HEK293 (cell line): ENCODE data around the gene MAP1B.

ENCODE experiments used
- CTCF ChIA-PET: fragments of 350-600 bp; formaldehyde crosslinking; extraction: SDS; loops from one replicate; lab custom pipeline; 2021; ENCODE audit warnings: antibody characterized with exemption; lab: Yijun Ruan, JAX
- POLR2A ChIA-PET: fragments of 300-600 bp; formaldehyde crosslinking; extraction: SDS; loops from one replicate; lab custom pipeline; 2020; ENCODE audit warnings: antibody characterized with exemption, inconsistent platforms; lab: Yijun Ruan, JAX
- H3K27ac ChIP-seq: fragments of 200-500 bp; sonication (Bioruptor generic); 2 replicates; pipeline ENCODE4 v1.5.1; 2014; ENCODE audit warnings: low read depth, low read length, control low read depth, inconsistent platforms; ENCODE audit errors: extremely low read depth
- H3K36me3 ChIP-seq, 2 experiments: fragments of 200-500 bp in 1 of 2; sonication (Bioruptor generic) in 1 of 2; 1 replicate in 1 of 2; 2 replicates in 1 of 2; pipeline ENCODE4 v1.5.1; 2014 to 2017; ENCODE audit warnings: inconsistent platforms in 2 of 2, low read length in 2 of 2; ENCODE audit not compliant: control insufficient read depth in 2 of 2, insufficient read depth in 1 of 2
- H3K4me1 ChIP-seq: fragments of 200-500 bp; sonication (Bioruptor generic); 2 replicates; pipeline ENCODE4 v1.5.1; 2014; ENCODE audit warnings: mild to moderate bottlenecking, low read length, inconsistent platforms; ENCODE audit not compliant: control insufficient read depth, insufficient read depth
- H3K4me3 ChIP-seq: 2 replicates; pipeline ENCODE4 v1.5.1; 2011; ENCODE audit warnings: low read depth, mild to moderate bottlenecking, control low read depth, low read length, moderate library complexity
- H3K9me3 ChIP-seq: fragments of 200-500 bp; sonication (Bioruptor generic); 2 replicates; pipeline ENCODE4 v1.5.1; 2014; ENCODE audit warnings: low read depth, low read length, inconsistent platforms; ENCODE audit not compliant: control insufficient read depth, insufficient read depth
- EGR2 ChIP-seq: fragments of 450-650 bp; formaldehyde crosslinking; IDR thresholded peaks from 2 replicates; pipeline ENCODE4 v1.5.1; 2016; ENCODE audit warnings: low read depth, missing biosample characterization, missing genetic modification characterization
- HIC1 ChIP-seq: fragments of 450-650 bp; formaldehyde crosslinking; IDR thresholded peaks from 2 replicates; pipeline ENCODE4 v1.5.1; 2016; ENCODE audit warnings: missing biosample characterization, missing genetic modification characterization
- KLF7 ChIP-seq: fragments of 450-650 bp; formaldehyde crosslinking; IDR thresholded peaks from 2 replicates; pipeline ENCODE4 v1.5.1; 2016; ENCODE audit warnings: missing biosample characterization, missing genetic modification characterization, borderline replicate concordance
- KLF9 ChIP-seq: fragments of 450-650 bp; formaldehyde crosslinking; IDR thresholded peaks from 2 replicates; pipeline ENCODE4 v1.5.1; 2016; ENCODE audit warnings: missing biosample characterization, missing genetic modification characterization, low read depth
- MZF1 ChIP-seq: fragments of 450-650 bp; formaldehyde crosslinking; IDR thresholded peaks from 2 replicates; pipeline ENCODE4 v1.5.1; 2017; ENCODE audit warnings: missing biosample characterization, missing genetic modification characterization, borderline replicate concordance
- PBX3 ChIP-seq: sonication (generic); formaldehyde crosslinking; IDR thresholded peaks from 2 replicates; pipeline ENCODE4 v1.8.1; 2022; ENCODE audit warnings: mild to moderate bottlenecking, moderate library complexity, missing genetic modification reagents
- SP3 ChIP-seq: fragments of 450-650 bp; formaldehyde crosslinking; IDR thresholded peaks from 2 replicates; pipeline ENCODE4 v1.5.1; 2016; ENCODE audit warnings: missing biosample characterization, missing genetic modification characterization
- WT1 ChIP-seq: fragments of 450-650 bp; formaldehyde crosslinking; IDR thresholded peaks from 2 replicates; pipeline ENCODE4 v1.5.1; 2016; ENCODE audit warnings: missing biosample characterization, missing genetic modification characterization
- ZNF223 ChIP-seq: fragments of 450-650 bp; formaldehyde crosslinking; IDR thresholded peaks from 2 replicates; pipeline ENCODE4 v1.5.1; 2016; ENCODE audit warnings: missing biosample characterization, missing genetic modification characterization
- ZNF335 ChIP-seq: fragments of 450-650 bp; formaldehyde crosslinking; conservative IDR thresholded peaks from 2 replicates; pipeline ENCODE4 v1.5.1; 2016; ENCODE audit warnings: missing biosample characterization, missing genetic modification characterization
- ZNF521 ChIP-seq: fragments of 450-650 bp; formaldehyde crosslinking; IDR thresholded peaks from 2 replicates; pipeline ENCODE4 v1.5.1; 2017; ENCODE audit warnings: missing biosample characterization, mild to moderate bottlenecking, missing genetic modification characterization
- ZNF558 ChIP-seq: fragments of 450-650 bp; formaldehyde crosslinking; IDR thresholded peaks from 2 replicates; pipeline ENCODE4 v1.5.1; 2016; ENCODE audit warnings: missing biosample characterization, missing genetic modification characterization
- ZNF670 ChIP-seq: fragments of 450-650 bp; formaldehyde crosslinking; IDR thresholded peaks from 2 replicates; pipeline ENCODE4 v1.5.1; 2016; ENCODE audit warnings: missing biosample characterization, missing genetic modification characterization, low read depth
- ZNF677 ChIP-seq: fragments of 450-650 bp; IDR thresholded peaks from 2 replicates; pipeline ENCODE4 v1.5.0; 2018; ENCODE audit warnings: missing biosample characterization, mild to moderate bottlenecking, missing genetic modification characterization, moderate library complexity
- ZNF692 ChIP-seq: fragments of 450-650 bp; formaldehyde crosslinking; IDR thresholded peaks from 2 replicates; pipeline ENCODE4 v1.5.1; 2016; ENCODE audit warnings: missing biosample characterization, missing genetic modification characterization
- ZSCAN30 ChIP-seq: fragments of 450-650 bp; IDR thresholded peaks from 2 replicates; pipeline ENCODE4 v1.5.1; 2018; ENCODE audit warnings: missing biosample characterization, mild to moderate bottlenecking, missing genetic modification characterization, moderate library complexity
- TF ChIP-seq, protein P1 (sequence below): fragments of 450-650 bp; formaldehyde crosslinking; IDR thresholded peaks from 2 replicates; pipeline ENCODE4 v1.5.1; 2016; ENCODE audit warnings: missing biosample characterization, missing genetic modification characterization
- TF ChIP-seq, protein P2 (sequence below): fragments of 450-650 bp; formaldehyde crosslinking; IDR thresholded peaks from 2 replicates; pipeline ENCODE4 v1.5.1; 2016; ENCODE audit warnings: missing biosample characterization, missing genetic modification characterization

MAP1B gene

GRCh38 chr5:72108202-72109061 is 1.2 kb downstream of the MAP1B start (continued):
- TF ChIP-seq EGR2 (tag by site-specific recombination) (peak; percentile 66), ZNF670 (no peak), HIC1 (peak; percentile 31; the same call in 1 of the 2 replicates), SP3 (peak; percentile 79), ZNF521 (no peak), WT1 (tag by site-specific recombination) (0 out of 2 replicates have a peak, but pooled peaks have one; percentile 33), ZNF558 (tag by site-specific recombination) (no peak), ZNF677 (tag by site-specific recombination) (0 out of 2 replicates have a peak, but pooled peaks have one; percentile 5), ZNF223 (tag by site-specific recombination) (no peak), KLF7 (tag by site-specific recombination) (peak; percentile 80; the same call in 1 of the 2 replicates), ZNF335 (tag by site-specific recombination) (peak; percentile 91)
- TF ChIP-seq, protein P1, sequence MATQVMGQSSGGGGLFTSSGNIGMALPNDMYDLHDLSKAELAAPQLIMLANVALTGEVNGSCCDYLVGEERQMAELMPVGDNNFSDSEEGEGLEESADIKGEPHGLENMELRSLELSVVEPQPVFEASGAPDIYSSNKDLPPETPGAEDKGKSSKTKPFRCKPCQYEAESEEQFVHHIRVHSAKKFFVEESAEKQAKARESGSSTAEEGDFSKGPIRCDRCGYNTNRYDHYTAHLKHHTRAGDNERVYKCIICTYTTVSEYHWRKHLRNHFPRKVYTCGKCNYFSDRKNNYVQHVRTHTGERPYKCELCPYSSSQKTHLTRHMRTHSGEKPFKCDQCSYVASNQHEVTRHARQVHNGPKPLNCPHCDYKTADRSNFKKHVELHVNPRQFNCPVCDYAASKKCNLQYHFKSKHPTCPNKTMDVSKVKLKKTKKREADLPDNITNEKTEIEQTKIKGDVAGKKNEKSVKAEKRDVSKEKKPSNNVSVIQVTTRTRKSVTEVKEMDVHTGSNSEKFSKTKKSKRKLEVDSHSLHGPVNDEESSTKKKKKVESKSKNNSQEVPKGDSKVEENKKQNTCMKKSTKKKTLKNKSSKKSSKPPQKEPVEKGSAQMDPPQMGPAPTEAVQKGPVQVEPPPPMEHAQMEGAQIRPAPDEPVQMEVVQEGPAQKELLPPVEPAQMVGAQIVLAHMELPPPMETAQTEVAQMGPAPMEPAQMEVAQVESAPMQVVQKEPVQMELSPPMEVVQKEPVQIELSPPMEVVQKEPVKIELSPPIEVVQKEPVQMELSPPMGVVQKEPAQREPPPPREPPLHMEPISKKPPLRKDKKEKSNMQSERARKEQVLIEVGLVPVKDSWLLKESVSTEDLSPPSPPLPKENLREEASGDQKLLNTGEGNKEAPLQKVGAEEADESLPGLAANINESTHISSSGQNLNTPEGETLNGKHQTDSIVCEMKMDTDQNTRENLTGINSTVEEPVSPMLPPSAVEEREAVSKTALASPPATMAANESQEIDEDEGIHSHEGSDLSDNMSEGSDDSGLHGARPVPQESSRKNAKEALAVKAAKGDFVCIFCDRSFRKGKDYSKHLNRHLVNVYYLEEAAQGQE (tag by site-specific recombination) = peak; percentile 85

- Histone ChIP-seq H3K9me3 (no peaks in the 10 kb centered on the region), H3K4me1 (no peaks in the 10 kb centered on the region; the same call in 1 of the 2 replicates), H3K36me3 (no peaks in the 10 kb centered on the region), H3K4me3 (peak overlapping the region; percentile 76), H3K27ac (no peak overlapping the region; the same call in 1 of the 2 replicates)
- POLR2A ChIA-PET = no interaction called here
- TF ChIP-seq KLF9 (0 out of 2 replicates have a peak, but pooled peaks have one; percentile 0), ZNF692 (tag by site-specific recombination) (no peak), ZSCAN30 (tag by site-specific recombination) (no peak), MZF1 (tag by site-specific recombination) (0 out of 2 replicates have a peak, but pooled peaks have one; percentile 36), PBX3 (CRISPR knock-in tag) (no peak)
- TF ChIP-seq, protein P2, sequence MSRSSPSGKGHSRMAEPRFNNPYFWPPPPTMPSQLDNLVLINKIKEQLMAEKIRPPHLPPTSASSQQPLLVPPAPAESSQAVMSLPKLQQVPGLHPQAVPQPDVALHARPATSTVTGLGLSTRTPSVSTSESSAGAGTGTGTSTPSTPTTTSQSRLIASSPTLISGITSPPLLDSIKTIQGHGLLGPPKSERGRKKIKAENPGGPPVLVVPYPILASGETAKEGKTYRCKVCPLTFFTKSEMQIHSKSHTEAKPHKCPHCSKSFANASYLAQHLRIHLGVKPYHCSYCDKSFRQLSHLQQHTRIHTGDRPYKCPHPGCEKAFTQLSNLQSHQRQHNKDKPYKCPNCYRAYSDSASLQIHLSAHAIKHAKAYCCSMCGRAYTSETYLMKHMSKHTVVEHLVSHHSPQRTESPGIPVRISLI (tag by site-specific recombination) = peak; percentile 91
- CTCF ChIA-PET = interaction anchor here (0.9 kb wide), 1 partner anchor 325 kb away, joined by 4 read pairs; no protein-coding TSS in a partner anchor
These were observed 1.8 kb downstream of the MAP1B start for GRCh38 chr5:72109062-72109411.
